NK-92 (cell line): ENCODE measurements around the gene C1QC.

Experiments used
- DNase-seq: peaks from one replicate; lab custom pipeline; 2025; ENCODE audit not compliant: unreplicated experiment; lab: John Stamatoyannopoulos, UW

Gene C1QC

GRCh38 chr1:22619252-22619651 is 24.2 kb upstream of the C1QC start:
- DNase-seq = no peak

GRCh38 chr1:22619798-22620197 is 23.6 kb upstream of the C1QC start:
- DNase-seq = no peak

GRCh38 chr1:22621761-22622160 is 21.7 kb upstream of the C1QC start:
- no peak for DNase-seq

- no peak for DNase-seq
Observed at GRCh38 chr1:22625262-22625925, 18.0 kb upstream of the C1QC start.

GRCh38 chr1:22626237-22627157 is 16.9 kb upstream of the C1QC start:
- DNase-seq = no peak

GRCh38 chr1:22627331-22627730 is 16.1 kb upstream of the C1QC start:
- DNase-seq = no peak

GRCh38 chr1:22628698-22629444 is 14.6 kb upstream of the C1QC start:
- DNase-seq = no peak

GRCh38 chr1:22629886-22630285 is 13.5 kb upstream of the C1QC start:
- no peak for DNase-seq

- DNase-seq = no peak
Observed at GRCh38 chr1:22633697-22634463, 9.6 kb upstream of the C1QC start.

GRCh38 chr1:22635436-22635835 is 8.0 kb upstream of the C1QC start:
- no peak for DNase-seq

GRCh38 chr1:22636353-22636752 is 7.1 kb upstream of the C1QC start, which contains the start of gene C1QA:
TSS of gene C1QA (plus strand) at chr1:22636628. CDS start at chr1:22637617, 989 bp downstream.
- DNase-seq = no peak

- DNase-seq = no peak
Observed at GRCh38 chr1:22636927-22637326, 6.5 kb upstream of the C1QC start.

GRCh38 chr1:22637907-22638445 is 5.5 kb upstream of the C1QC start:
- no peak for DNase-seq

- DNase-seq = no peak
Observed at GRCh38 chr1:22638476-22639234, 4.8 kb upstream of the C1QC start.

GRCh38 chr1:22639286-22639685 is 4.1 kb upstream of the C1QC start:
- DNase-seq = no peak

- DNase-seq = no peak
Observed at GRCh38 chr1:22641247-22641646, 2.2 kb upstream of the C1QC start.

- DNase-seq = no peak
Observed at GRCh38 chr1:22641906-22642636, 1.4 kb upstream of the C1QC start.

- DNase-seq = no peak
Observed at GRCh38 chr1:22643928-22644327, 495 bp downstream of the C1QC start.

GRCh38 chr1:22645931-22646330 is 2.5 kb downstream of the C1QC start:
- no peak for DNase-seq
